ENCODE results near the gene DAD1. TPM values are rescaled to one million over a fixed set of nuclear protein-coding genes. Genes with fewer than 3 reads are reported as not detected.
A peak's percentile ranks its signal among the peaks of the same experiment; 100 is the strongest.

Gene DAD1
- total RNA-seq, 2 donors from 2014 or later, result 95.4 to 96.0 TPM

GRCh38 chr14:22542360-22542759, 46.7 kb downstream of the DAD1 start:
- ATAC-seq (no peak), DNase-seq (no peak)
- no peaks in the 10 kb centered on the region for H3K9me3 ChIP-seq (ENCODE audit: control insufficient read depth, low read length, poor library complexity, severe bottlenecking)
- H3K4me1 Mint-ChIP-seq, result peaks cover 92% of the 10 kb centered on the region
- peak overlapping the region; percentile 94 for H3K4me3 Mint-ChIP-seq
- H3K27ac Mint-ChIP-seq, result peak overlapping the region; percentile 100
- no peaks in the 10 kb centered on the region for H3K27me3 Mint-ChIP-seq
- peaks cover 24% of the 10 kb centered on the region for H3K36me3 Mint-ChIP-seq (ENCODE audit: low read depth)

GRCh38 chr14:22541721-22542120, 47.3 kb downstream of the DAD1 start:
- Mint-ChIP-seq H3K4me3 (peak overlapping the region; percentile 94), H3K27me3 (no peaks in the 10 kb centered on the region), H3K27ac (peak overlapping the region; percentile 100), H3K4me1 (peaks cover 91% of the 10 kb centered on the region), H3K36me3 (ENCODE audit: low read depth) (peaks cover 24% of the 10 kb centered on the region)
- no peaks in the 10 kb centered on the region for H3K9me3 ChIP-seq (ENCODE audit: control insufficient read depth, low read length, poor library complexity, severe bottlenecking)
- DNase-seq (no peak), ATAC-seq (no peak)

- DNase-seq, result no peak
- H3K4me3 Mint-ChIP-seq, result peak overlapping the region; percentile 94
- no peak for ATAC-seq
Observed at GRCh38 chr14:22540811-22541360, 48.1 kb downstream of the DAD1 start.

GRCh38 chr14:22540293-22540692, 48.7 kb downstream of the DAD1 start:
- peak; percentile 5 for ATAC-seq
- H3K36me3 Mint-ChIP-seq (ENCODE audit: low read depth), result peaks cover 27% of the 10 kb centered on the region
- H3K4me1 Mint-ChIP-seq, result peaks cover 87% of the 10 kb centered on the region

More at GRCh38 chr14:22540811-22541360, 48.1 kb downstream of the DAD1 start:
- Mint-ChIP-seq H3K27ac (peak overlapping the region; percentile 100), H3K36me3 (ENCODE audit: low read depth) (peaks cover 27% of the 10 kb centered on the region), H3K4me1 (peaks cover 87% of the 10 kb centered on the region), H3K27me3 (no peaks in the 10 kb centered on the region)
- no peaks in the 10 kb centered on the region for H3K9me3 ChIP-seq (ENCODE audit: control insufficient read depth, low read length, poor library complexity, severe bottlenecking)

GRCh38 chr14:22539831-22540230, 49.2 kb downstream of the DAD1 start:
- DNase-seq, result no peak
- H3K9me3 ChIP-seq (ENCODE audit: control insufficient read depth, low read length, poor library complexity, severe bottlenecking), result no peaks in the 10 kb centered on the region
- Mint-ChIP-seq H3K27ac (peak overlapping the region; percentile 100), H3K4me3 (peak overlapping the region; percentile 94), H3K27me3 (no peaks in the 10 kb centered on the region), H3K4me1 (peaks cover 86% of the 10 kb centered on the region), H3K36me3 (ENCODE audit: low read depth) (peaks cover 25% of the 10 kb centered on the region)
- peak; percentile 24 for ATAC-seq

More at GRCh38 chr14:22540293-22540692, 48.7 kb downstream of the DAD1 start:
- peak overlapping the region; percentile 94 for H3K4me3 Mint-ChIP-seq
- no peaks in the 10 kb centered on the region for H3K27me3 Mint-ChIP-seq
- peak overlapping the region; percentile 100 for H3K27ac Mint-ChIP-seq
- DNase-seq, result no peak
- H3K9me3 ChIP-seq (ENCODE audit: control insufficient read depth, low read length, poor library complexity, severe bottlenecking), result no peaks in the 10 kb centered on the region

- Mint-ChIP-seq H3K36me3 (ENCODE audit: low read depth) (peaks cover 20% of the 10 kb centered on the region), H3K4me1 (peaks cover 83% of the 10 kb centered on the region), H3K27ac (peak overlapping the region; percentile 100), H3K27me3 (no peaks in the 10 kb centered on the region), H3K4me3 (peak overlapping the region; percentile 94)
- no peak for DNase-seq
- no peak for ATAC-seq
- no peaks in the 10 kb centered on the region for H3K9me3 ChIP-seq (ENCODE audit: control insufficient read depth, low read length, poor library complexity, severe bottlenecking)
Observed at GRCh38 chr14:22538671-22539228, 50.3 kb downstream of the DAD1 start.

GRCh38 chr14:22537436-22538310, 51.4 kb downstream of the DAD1 start:
- peak overlapping the region; percentile 94 for H3K4me3 Mint-ChIP-seq
- no peaks in the 10 kb centered on the region for H3K9me3 ChIP-seq (ENCODE audit: control insufficient read depth, low read length, poor library complexity, severe bottlenecking)
- no peaks in the 10 kb centered on the region for H3K27me3 Mint-ChIP-seq
- peaks cover 23% of the 10 kb centered on the region for H3K36me3 Mint-ChIP-seq (ENCODE audit: low read depth)
- peaks cover 84% of the 10 kb centered on the region for H3K4me1 Mint-ChIP-seq
- no peak for DNase-seq
- H3K27ac Mint-ChIP-seq, result peak overlapping the region; percentile 100
- ATAC-seq, result no peak

- Mint-ChIP-seq H3K36me3 (ENCODE audit: low read depth) (peaks cover 23% of the 10 kb centered on the region), H3K27me3 (no peaks in the 10 kb centered on the region), H3K4me1 (peaks cover 83% of the 10 kb centered on the region), H3K4me3 (peak overlapping the region; percentile 94), H3K27ac (peak overlapping the region; percentile 100)
- DNase-seq (peak; percentile 41 to 69 (median 45)), ATAC-seq (peak; percentile 89)
- H3K9me3 ChIP-seq (ENCODE audit: control insufficient read depth, low read length, poor library complexity, severe bottlenecking), result no peaks in the 10 kb centered on the region
Observed at GRCh38 chr14:22536853-22537338, 52.1 kb downstream of the DAD1 start.

GRCh38 chr14:22535916-22536315, 53.1 kb downstream of the DAD1 start:
- peaks cover 84% of the 10 kb centered on the region for H3K4me1 Mint-ChIP-seq

GRCh38 chr14:22535126-22535525, 53.9 kb downstream of the DAD1 start:
- H3K9me3 ChIP-seq (ENCODE audit: control insufficient read depth, low read length, poor library complexity, severe bottlenecking), result no peaks in the 10 kb centered on the region
- Mint-ChIP-seq H3K36me3 (ENCODE audit: low read depth) (peaks cover 19% of the 10 kb centered on the region), H3K27ac (peak overlapping the region; percentile 100), H3K4me1 (peaks cover 80% of the 10 kb centered on the region), H3K27me3 (no peaks in the 10 kb centered on the region), H3K4me3 (peak overlapping the region; percentile 78)
- no peak for DNase-seq
- ATAC-seq, result no peak

More at GRCh38 chr14:22535916-22536315, 53.1 kb downstream of the DAD1 start:
- DNase-seq (no peak), ATAC-seq (no peak)
- no peaks in the 10 kb centered on the region for H3K9me3 ChIP-seq (ENCODE audit: control insufficient read depth, low read length, poor library complexity, severe bottlenecking)
- H3K36me3 Mint-ChIP-seq (ENCODE audit: low read depth), result peaks cover 20% of the 10 kb centered on the region
- no peak overlapping the region for H3K4me3 Mint-ChIP-seq
- peak overlapping the region; percentile 100 for H3K27ac Mint-ChIP-seq
- no peaks in the 10 kb centered on the region for H3K27me3 Mint-ChIP-seq

- DNase-seq, result no peak
- H3K4me3 Mint-ChIP-seq, result peak overlapping the region; percentile 78
- peaks cover 16% of the 10 kb centered on the region for H3K36me3 Mint-ChIP-seq (ENCODE audit: low read depth)
- no peaks in the 10 kb centered on the region for H3K9me3 ChIP-seq (ENCODE audit: control insufficient read depth, low read length, poor library complexity, severe bottlenecking)
- peaks cover 80% of the 10 kb centered on the region for H3K4me1 Mint-ChIP-seq
- H3K27me3 Mint-ChIP-seq, result no peaks in the 10 kb centered on the region
- ATAC-seq, result no peak
- H3K27ac Mint-ChIP-seq, result peak overlapping the region; percentile 100
Observed at GRCh38 chr14:22534547-22534946, 54.5 kb downstream of the DAD1 start.

GRCh38 chr14:22533739-22534359, 55.2 kb downstream of the DAD1 start:
- Mint-ChIP-seq H3K4me1 (peaks cover 80% of the 10 kb centered on the region), H3K27ac (peak overlapping the region; percentile 100), H3K27me3 (no peaks in the 10 kb centered on the region), H3K4me3 (peak overlapping the region; percentile 86), H3K36me3 (ENCODE audit: low read depth) (peaks cover 20% of the 10 kb centered on the region)
- ATAC-seq (no peak), DNase-seq (no peak)
- no peaks in the 10 kb centered on the region for H3K9me3 ChIP-seq (ENCODE audit: control insufficient read depth, low read length, poor library complexity, severe bottlenecking)
